GM23338 (cell line): ENCODE data around the gene MOCS2. TPM values are rescaled to one million over a fixed set of nuclear protein-coding genes. Genes with fewer than 3 reads are reported as not detected.

Source experiments
- ATAC-seq: fragments of 200-7000 bp; cut with Tn5 transposase; 3 replicates; pipeline ENCODE4 v1.9.1; 2020
- DNase-seq: peaks from one replicate; pipeline ENCODE4 v3.0.0-alpha.2; 2015; ENCODE audit warnings: low spot score
- H2AFZ ChIP-seq: fragments of 200-600 bp; sonication (generic); 2 replicates; pipeline ENCODE4 v1.8.0; 2016; ENCODE audit warnings: antibody characterized with exemption, mild to moderate bottlenecking, moderate library complexity
- H3F3A ChIP-seq: fragments of 200-600 bp; sonication (generic); replicated peaks from 2 replicates; pipeline ENCODE4 v1.8.0; 2017; ENCODE audit warnings: antibody characterized with exemption, mixed run types, low read depth
- H3K27ac ChIP-seq: fragments of 200-600 bp; sonication (generic); 2 replicates; pipeline ENCODE4 v1.6.1; 2016; ENCODE audit warnings: low read depth
- H3K27me3 ChIP-seq: fragments of 200-600 bp; sonication (generic); 2 replicates; pipeline ENCODE4 v1.8.0; 2016; ENCODE audit warnings: mild to moderate bottlenecking, mixed run types, moderate library complexity; ENCODE audit not compliant: insufficient read depth
- H3K36me3 ChIP-seq: fragments of 200-600 bp; sonication (generic); 2 replicates; pipeline ENCODE4 v1.8.0; 2016; ENCODE audit warnings: mild to moderate bottlenecking; ENCODE audit not compliant: insufficient read depth
- H3K4me1 ChIP-seq: fragments of 200-600 bp; sonication (generic); 2 replicates; pipeline ENCODE4 v1.8.0; 2016; ENCODE audit warnings: mild to moderate bottlenecking, moderate library complexity; ENCODE audit not compliant: insufficient read depth
- H3K4me2 ChIP-seq: fragments of 200-600 bp; sonication (generic); 2 replicates; pipeline ENCODE4 v1.7.1; 2017; ENCODE audit warnings: mixed run types
- H3K4me3 ChIP-seq: fragments of 200-600 bp; sonication (generic); 2 replicates; pipeline ENCODE4 v1.6.1; 2016; ENCODE audit warnings: mixed run types
- H3K79me2 ChIP-seq: fragments of 200-600 bp; sonication (generic); replicated peaks from 2 replicates; pipeline ENCODE4 v1.8.0; 2017; ENCODE audit warnings: mild to moderate bottlenecking; ENCODE audit not compliant: insufficient read depth
- H3K9me2 ChIP-seq: fragments of 200-600 bp; sonication (generic); 2 replicates; pipeline ENCODE4 v1.8.0; 2017; ENCODE audit not compliant: insufficient read depth
- H4K20me1 ChIP-seq: fragments of 200-600 bp; sonication (generic); replicated peaks from 2 replicates; pipeline ENCODE4 v1.8.0; 2017; ENCODE audit warnings: mild to moderate bottlenecking; ENCODE audit not compliant: insufficient read depth
- H3K27ac Mint-ChIP-seq: 2 replicates; pipeline ENCODE4 v1.8.0; 2020; ENCODE audit warnings: inconsistent platforms, mild to moderate bottlenecking, moderate library complexity, mixed read lengths
- H3K27me3 Mint-ChIP-seq: 3 replicates; pipeline ENCODE4 v1.8.0; 2022; ENCODE audit warnings: low read depth, mild to moderate bottlenecking, moderate library complexity, mixed read lengths, inconsistent platforms; ENCODE audit not compliant: insufficient read depth, poor library complexity
- H3K36me3 Mint-ChIP-seq: 3 replicates; pipeline ENCODE4 v1.8.0; 2021; ENCODE audit warnings: low read depth, mild to moderate bottlenecking, inconsistent platforms, moderate library complexity, mixed read lengths
- H3K4me1 Mint-ChIP-seq: 3 replicates; pipeline ENCODE4 v1.8.0; 2020; ENCODE audit warnings: mild to moderate bottlenecking, inconsistent platforms, mixed read lengths
- H3K4me3 Mint-ChIP-seq: 3 replicates; pipeline ENCODE4 v1.8.0; 2021; ENCODE audit warnings: moderate library complexity, mild to moderate bottlenecking, inconsistent platforms, mixed read lengths
- H3K9me3 Mint-ChIP-seq: 3 replicates; pipeline ENCODE4 v1.8.0; 2020; ENCODE audit warnings: moderate library complexity, mild to moderate bottlenecking, inconsistent platforms, mixed read lengths
- CREB1 ChIP-seq: fragments of 250-450 bp; sonication (Bioruptor Pico); IDR thresholded peaks from 2 replicates; pipeline ENCODE4 v1.5.0; 2020; ENCODE audit warnings: low read depth, mild to moderate bottlenecking, moderate library complexity
- EZH2 ChIP-seq: fragments of 200-600 bp; sonication (generic); IDR thresholded peaks from one replicate; pipeline ENCODE4 v1.8.0; 2017; ENCODE audit warnings: antibody characterized with exemption, mild to moderate bottlenecking, low read depth; ENCODE audit not compliant: unreplicated experiment
- EZH2phosphoT487 ChIP-seq: fragments of 200-600 bp; sonication (generic); IDR thresholded peaks from one replicate; pipeline ENCODE4 v1.8.1; 2018; ENCODE audit warnings: antibody characterized with exemption; ENCODE audit not compliant: unreplicated experiment
- JUNB ChIP-seq: IDR thresholded peaks from one replicate; pipeline ENCODE4 v1.6.1; 2016; ENCODE audit warnings: antibody characterized with exemption; ENCODE audit not compliant: unreplicated experiment
- NANOG ChIP-seq: IDR thresholded peaks from 2 replicates; pipeline ENCODE4 v1.6.1; 2016; ENCODE audit warnings: antibody characterized with exemption, borderline replicate concordance
- POLR2AphosphoS5 ChIP-seq: IDR thresholded peaks from 2 replicates; pipeline ENCODE4 v1.6.1; 2016; ENCODE audit warnings: antibody characterized with exemption, low read depth
- REST ChIP-seq: IDR thresholded peaks from one replicate; pipeline ENCODE4 v1.6.1; 2018; ENCODE audit warnings: antibody characterized with exemption; ENCODE audit not compliant: unreplicated experiment
- STAT1 ChIP-seq: IDR thresholded peaks from one replicate; pipeline ENCODE4 v1.6.1; 2016; ENCODE audit warnings: antibody characterized with exemption; ENCODE audit not compliant: unreplicated experiment
- ZNF331 ChIP-seq: fragments of 250-450 bp; sonication (Bioruptor Pico); IDR thresholded peaks from 2 replicates; pipeline ENCODE4 v1.5.0; 2020; ENCODE audit warnings: low read depth, mild to moderate bottlenecking, moderate library complexity
- ZNF462 ChIP-seq: fragments of 250-450 bp; sonication (Bioruptor Pico); IDR thresholded peaks from 2 replicates; pipeline ENCODE4 v1.5.0; 2020; ENCODE audit warnings: mild to moderate bottlenecking, moderate library complexity
- polyA plus RNA-seq: library from polyadenylated mRNA; unstranded; fragments of >200 nt; fragmentation: Nextera tagmentation; extraction: Ambion mirVana; gene quantifications from 2 replicates; pipeline ENCODE4 v1.2.1, GENCODE V29; 2016
- total RNA-seq: library from RNA; depleted of rRNA; stranded (reverse); fragments of >200 nt; shearing (Covaris generic); gene quantifications from 2 replicates; pipeline ENCODE4 v1.2.3, GENCODE V29; 2014
- TF ChIP-seq, protein P1 (sequence below): IDR thresholded peaks from 2 replicates; pipeline ENCODE4 v1.6.1; 2016; ENCODE audit warnings: antibody characterized with exemption

Gene MOCS2
- total and polyA plus RNA-seq, 2 experiments from 2014 or later: 18.3 to 41.8 TPM

GRCh38 chr5:53127107-53127506, 17.6 kb upstream of the MOCS2 start:
- 0 out of 2 replicates have a peak, but pooled peaks cover 16% of the 10 kb centered on the region for H3K9me2 ChIP-seq
- no peaks in the 10 kb centered on the region for H3K4me1 ChIP-seq
- H3K79me2 ChIP-seq: no peaks in the 10 kb centered on the region
- Mint-ChIP-seq H3K4me1 (no peaks in the 10 kb centered on the region), H3K27ac (no peak overlapping the region), H3K4me3 (no peak overlapping the region), H3K36me3 (no peaks in the 10 kb centered on the region), H3K27me3 (no peaks in the 10 kb centered on the region), H3K9me3 (no peaks in the 10 kb centered on the region)
- ATAC-seq (no peak), DNase-seq (no peak)
- no peak overlapping the region for H2AFZ ChIP-seq
- TF ChIP-seq REST: no peak
- no peak for TF ChIP-seq EZH2
- no peak for TF ChIP-seq STAT1
- H4K20me1 ChIP-seq: no peaks in the 10 kb centered on the region; the same call in 1 of the 2 replicates
- no peaks in the 10 kb centered on the region for H3F3A ChIP-seq
- no peaks in the 10 kb centered on the region for H3K36me3 ChIP-seq
- H3K4me2 ChIP-seq: no peak overlapping the region
- no peak overlapping the region for H3K27ac ChIP-seq
- H3K4me3 ChIP-seq: no peak overlapping the region
- no peaks in the 10 kb centered on the region for H3K27me3 ChIP-seq

- H3K4me1 ChIP-seq: no peaks in the 10 kb centered on the region
- H3K4me3 Mint-ChIP-seq: no peak overlapping the region
- H2AFZ ChIP-seq: no peak overlapping the region
- DNase-seq (no peak), ATAC-seq (no peak)
- no peaks in the 10 kb centered on the region for H3K4me1 Mint-ChIP-seq
- no peak overlapping the region for H3K27ac ChIP-seq
- no peaks in the 10 kb centered on the region for H3K27me3 ChIP-seq
- no peaks in the 10 kb centered on the region for H3K27me3 Mint-ChIP-seq
- no peaks in the 10 kb centered on the region; the same call in 1 of the 2 replicates for H4K20me1 ChIP-seq
- no peaks in the 10 kb centered on the region for H3F3A ChIP-seq
- H3K4me2 ChIP-seq: no peak overlapping the region
- H3K4me3 ChIP-seq: no peak overlapping the region
- no peak overlapping the region for H3K27ac Mint-ChIP-seq
- H3K36me3 Mint-ChIP-seq: no peaks in the 10 kb centered on the region
- H3K79me2 ChIP-seq: no peaks in the 10 kb centered on the region
- no peak for TF ChIP-seq STAT1
- no peak for TF ChIP-seq JUNB
- TF ChIP-seq EZH2phosphoT487: no peak
- TF ChIP-seq CREB1 (CRISPR knock-in tag): no peak
- TF ChIP-seq POLR2AphosphoS5: no peak
- no peak for TF ChIP-seq ZNF331 (CRISPR knock-in tag)
- no peak for TF ChIP-seq EZH2
- TF ChIP-seq, protein P1, sequence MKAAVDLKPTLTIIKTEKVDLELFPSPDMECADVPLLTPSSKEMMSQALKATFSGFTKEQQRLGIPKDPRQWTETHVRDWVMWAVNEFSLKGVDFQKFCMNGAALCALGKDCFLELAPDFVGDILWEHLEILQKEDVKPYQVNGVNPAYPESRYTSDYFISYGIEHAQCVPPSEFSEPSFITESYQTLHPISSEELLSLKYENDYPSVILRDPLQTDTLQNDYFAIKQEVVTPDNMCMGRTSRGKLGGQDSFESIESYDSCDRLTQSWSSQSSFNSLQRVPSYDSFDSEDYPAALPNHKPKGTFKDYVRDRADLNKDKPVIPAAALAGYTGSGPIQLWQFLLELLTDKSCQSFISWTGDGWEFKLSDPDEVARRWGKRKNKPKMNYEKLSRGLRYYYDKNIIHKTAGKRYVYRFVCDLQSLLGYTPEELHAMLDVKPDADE: no peak
- no peak for TF ChIP-seq NANOG
- no peak for TF ChIP-seq ZNF462 (CRISPR knock-in tag)
- 0 out of 2 replicates have a peak, but pooled peaks cover 10% of the 10 kb centered on the region for H3K9me2 ChIP-seq
- no peaks in the 10 kb centered on the region for H3K36me3 ChIP-seq
- H3K9me3 Mint-ChIP-seq: no peaks in the 10 kb centered on the region
Measured at GRCh38 chr5:53126521-53126920, 17.0 kb upstream of the MOCS2 start.
